NCI-H82 treated with DMSO at 0.1 percent for 48 hours (cell line): ENCODE measurements around the gene VAV2.
A peak's percentile ranks its signal among the peaks of the same experiment; 100 is the strongest.

Experiments
- DNase-seq: peaks from one replicate; lab custom pipeline; 2025; ENCODE audit not compliant: unreplicated experiment; lab: John Stamatoyannopoulos, UW

The VAV2 gene

GRCh38 chr9:133826289-133827085, 165.6 kb downstream of the VAV2 start:
- no peak for DNase-seq

- DNase-seq, result no peak
These were observed 166.4 kb downstream of the VAV2 start for GRCh38 chr9:133825555-133826218.

- no peak for DNase-seq
These were observed 167.3 kb downstream of the VAV2 start for GRCh38 chr9:133824802-133825186.

- DNase-seq, result no peak
These were observed 167.9 kb downstream of the VAV2 start for GRCh38 chr9:133824106-133824801.

GRCh38 chr9:133823189-133824105, 168.7 kb downstream of the VAV2 start:
- no peak for DNase-seq

GRCh38 chr9:133822430-133823065, 169.6 kb downstream of the VAV2 start:
- DNase-seq, result no peak

GRCh38 chr9:133821601-133822429, 170.3 kb downstream of the VAV2 start:
- DNase-seq, result peak; percentile 62

- no peak for DNase-seq
These were observed 172.2 kb downstream of the VAV2 start for GRCh38 chr9:133819923-133820322.

GRCh38 chr9:133818444-133818843, 173.7 kb downstream of the VAV2 start:
- DNase-seq, result peak; percentile 72

- DNase-seq, result no peak
These were observed 176.3 kb downstream of the VAV2 start for GRCh38 chr9:133815781-133816180.

GRCh38 chr9:133814586-133815208, 177.4 kb downstream of the VAV2 start:
- DNase-seq, result no peak

- peak; percentile 44 for DNase-seq
These were observed 178.2 kb downstream of the VAV2 start for GRCh38 chr9:133813749-133814585.

- no peak for DNase-seq
These were observed 179.0 kb downstream of the VAV2 start for GRCh38 chr9:133812941-133813748.

GRCh38 chr9:133812077-133812868, 179.9 kb downstream of the VAV2 start:
- DNase-seq, result no peak

GRCh38 chr9:133811471-133811870, 180.7 kb downstream of the VAV2 start:
- DNase-seq, result no peak

- DNase-seq, result no peak
These were observed 181.4 kb downstream of the VAV2 start for GRCh38 chr9:133810556-133811195.
